Bladder microvascular endothelial cell (primary cell): ENCODE measurements around the gene PIP5K1A. TPM values are rescaled to one million over a fixed set of nuclear protein-coding genes. Genes with fewer than 3 reads are reported as not detected.

Experiments used
- total RNA-seq: library from RNA; depleted of rRNA; stranded (reverse); fragments of >200 nt; gene quantifications from 2 replicates; pipeline ENCODE4 v1.2.3, GENCODE V29; 2014

PIP5K1A gene
- 26.7 and 61.7 TPM in 2 replicates for total RNA-seq

GRCh38 chr1:151198254-151199127, at the start of gene PIP5K1A:
PIP5K1A (plus strand) TSS chr1:151198552; CDS start chr1:151198997, 445 bp downstream.

GRCh38 chr1:151156515-151156819, 41.9 kb upstream of the PIP5K1A start, which contains the start of gene TNFAIP8L2:
TNFAIP8L2 (plus strand) TSS chr1:151156649; CDS start chr1:151158698, 2,049 bp downstream.

GRCh38 chr1:151165738-151166504, 32.4 kb upstream of the PIP5K1A start, which contains the start of the genes LYSMD1 and SCNM1:
LYSMD1 (minus strand) TSS chr1:151165902; CDS start chr1:151165258, 644 bp downstream.
SCNM1 (plus strand) TSS chr1:151166144; CDS start chr1:151166153, 9 bp downstream.

GRCh38 chr1:151175863-151176262, 22.5 kb upstream of the PIP5K1A start, which contains the start of gene TMOD4:
TMOD4 (minus strand) TSS chr1:151175981; CDS start chr1:151174875, 1,106 bp downstream.

GRCh38 chr1:151189637-151190445, 8.5 kb upstream of the PIP5K1A start, which contains the start of gene VPS72:
VPS72 (minus strand) TSS chr1:151190197; CDS start chr1:151190121, 76 bp downstream.

GRCh38 chr1:151254217-151255213, 56.2 kb downstream of the PIP5K1A start, which contains the start of gene PSMD4:
PSMD4 (plus strand) TSS chr1:151254734; CDS start chr1:151254783, 49 bp downstream.

GRCh38 chr1:151281969-151282882, 83.9 kb downstream of the PIP5K1A start, which contains the start of gene ZNF687:
ZNF687 (plus strand) TSS chr1:151282299; CDS start chr1:151286292, 3,993 bp downstream.

Other genes with a start within 250 kb of the PIP5K1A start
- gene CERS2, start 223.7 kb upstream of the PIP5K1A start, total RNA-seq = 59.3 and 89.7 TPM in 2 replicates
- gene ANXA9, start 216.3 kb upstream of the PIP5K1A start, total RNA-seq = not detected in 2 replicates
- 7.9 and 12.6 TPM in 2 replicates for gene MINDY1, start 191.7 kb upstream of the PIP5K1A start, total RNA-seq
- 5.0 and 5.7 TPM in 2 replicates for gene PRUNE1, start 190.1 kb upstream of the PIP5K1A start, total RNA-seq
- gene BNIPL, start 162.0 kb upstream of the PIP5K1A start, total RNA-seq = under 0.01 and 0.57 TPM in 2 replicates
- gene C1orf56, start 150.8 kb upstream of the PIP5K1A start, total RNA-seq = 0.63 and 1.5 TPM in 2 replicates
- 49.4 and 59.4 TPM in 2 replicates for gene CDC42SE1, start 138.9 kb upstream of the PIP5K1A start, total RNA-seq
- gene MLLT11, start 138.2 kb upstream of the PIP5K1A start, total RNA-seq = 1.1 and 2.0 TPM in 2 replicates
- 3.2 and 10.3 TPM in 2 replicates for gene GABPB2, start 127.8 kb upstream of the PIP5K1A start, total RNA-seq
- gene SEMA6C, start 51.9 kb upstream of the PIP5K1A start, total RNA-seq = 9.1 and 15.6 TPM in 2 replicates
- gene TNFAIP8L2, start 41.9 kb upstream of the PIP5K1A start, total RNA-seq = 0.16 TPM in 1 of 2 replicates, not detected in the other
- 2.8 and 5.3 TPM in 2 replicates for gene LYSMD1, start 32.6 kb upstream of the PIP5K1A start, total RNA-seq
- gene SCNM1, start 32.4 kb upstream of the PIP5K1A start, total RNA-seq = 23.8 and 24.4 TPM in 2 replicates
- gene TMOD4, start 22.6 kb upstream of the PIP5K1A start, total RNA-seq = 0.49 TPM in 1 of 2 replicates, not detected in the other
- gene VPS72, start 8.4 kb upstream of the PIP5K1A start, total RNA-seq = 51.0 and 52.4 TPM in 2 replicates
- 220 and 235 TPM in 2 replicates for gene PSMD4, start 56.2 kb downstream of the PIP5K1A start, total RNA-seq
- gene ZNF687, start 83.7 kb downstream of the PIP5K1A start, total RNA-seq = 5.3 and 10.6 TPM in 2 replicates
- 20.2 and 54.2 TPM in 2 replicates for gene PI4KB, start 128.9 kb downstream of the PIP5K1A start, total RNA-seq
- gene RFX5, start 148.7 kb downstream of the PIP5K1A start, total RNA-seq = 43.5 and 66.4 TPM in 2 replicates
- gene SELENBP1, start 174.2 kb downstream of the PIP5K1A start, total RNA-seq = 2.4 and 3.7 TPM in 2 replicates
- 329 and 414 TPM in 2 replicates for gene PSMB4, start 201.0 kb downstream of the PIP5K1A start, total RNA-seq